Adrenal gland (tissue), 5 donors: ENCODE results near the gene IMPDH1.

Experiments
- POLR2A ChIP-seq, 2 donors: fragments of 450-650 bp; IDR thresholded peaks; one replicate each; pipeline ENCODE4 v1.6.1; 2017; ENCODE audit warnings: antibody characterized with exemption in 2 of 2, mild to moderate bottlenecking in 2 of 2, moderate library complexity in 1 of 2
- TF ChIP-seq, protein P1 (sequence below), 6 experiments: fragments of 450-650 bp in 4 of 6; fragments of 200-600 bp in 2 of 6; sonication (generic) in 1 of 6; IDR thresholded peaks; 1 replicate in 5 of 6; 2 replicates in 1 of 6; pipeline versions ENCODE4 v1.5.1 to v1.8.0; 2016 to 2021; ENCODE audit warnings: antibody characterized with exemption in 6 of 6, mild to moderate bottlenecking in 2 of 6, moderate library complexity in 1 of 6
- donor health status: DM: no; HTN: no; CAD: no.

DNA sequence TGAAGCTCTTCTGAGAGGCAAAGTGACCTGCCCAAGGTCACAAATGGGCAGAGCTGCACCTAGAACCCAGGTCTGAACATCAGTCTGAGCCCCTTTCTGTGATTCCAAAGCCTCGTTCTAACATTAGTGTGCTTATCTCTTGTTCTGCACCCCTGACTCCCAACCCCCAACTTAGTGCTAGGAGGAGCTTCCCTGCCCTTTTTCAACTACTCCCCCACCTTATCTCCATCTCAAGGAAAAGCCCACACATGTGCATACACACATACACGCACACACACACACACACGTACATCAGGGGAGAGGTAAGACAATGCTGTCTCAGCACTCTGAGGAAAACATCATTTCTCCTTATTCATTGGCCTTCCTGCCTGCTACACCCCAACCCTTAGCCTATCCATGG lies 56.6 kb downstream of the IMPDH1 start:
- TF ChIP-seq, protein P1, sequence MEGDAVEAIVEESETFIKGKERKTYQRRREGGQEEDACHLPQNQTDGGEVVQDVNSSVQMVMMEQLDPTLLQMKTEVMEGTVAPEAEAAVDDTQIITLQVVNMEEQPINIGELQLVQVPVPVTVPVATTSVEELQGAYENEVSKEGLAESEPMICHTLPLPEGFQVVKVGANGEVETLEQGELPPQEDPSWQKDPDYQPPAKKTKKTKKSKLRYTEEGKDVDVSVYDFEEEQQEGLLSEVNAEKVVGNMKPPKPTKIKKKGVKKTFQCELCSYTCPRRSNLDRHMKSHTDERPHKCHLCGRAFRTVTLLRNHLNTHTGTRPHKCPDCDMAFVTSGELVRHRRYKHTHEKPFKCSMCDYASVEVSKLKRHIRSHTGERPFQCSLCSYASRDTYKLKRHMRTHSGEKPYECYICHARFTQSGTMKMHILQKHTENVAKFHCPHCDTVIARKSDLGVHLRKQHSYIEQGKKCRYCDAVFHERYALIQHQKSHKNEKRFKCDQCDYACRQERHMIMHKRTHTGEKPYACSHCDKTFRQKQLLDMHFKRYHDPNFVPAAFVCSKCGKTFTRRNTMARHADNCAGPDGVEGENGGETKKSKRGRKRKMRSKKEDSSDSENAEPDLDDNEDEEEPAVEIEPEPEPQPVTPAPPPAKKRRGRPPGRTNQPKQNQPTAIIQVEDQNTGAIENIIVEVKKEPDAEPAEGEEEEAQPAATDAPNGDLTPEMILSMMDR (IDR thresholded peaks at IDR 0.05), result no peak
- TF ChIP-seq POLR2A (IDR thresholded peaks at IDR 0.05), result no peak
